ENCODE measurements around the gene TSPAN33.

The TSPAN33 gene

GRCh38 chr7:129134356-129134987 is 10.0 kb upstream of the TSPAN33 start:
- no peak for TF ChIP-seq REST (IDR thresholded peaks at IDR 0.05; ENCODE audit: low read depth)
- no peak for TF ChIP-seq TAF1 (IDR thresholded peaks at IDR 0.05; ENCODE audit: low read depth)
- TF ChIP-seq USF1 (IDR thresholded peaks at IDR 0.05): no peak
- TF ChIP-seq FOXM1 (IDR thresholded peaks at IDR 0.05; ENCODE audit: borderline replicate concordance, low read depth): no peak
- no peak for TF ChIP-seq NFIC (IDR thresholded peaks at IDR 0.05)
- TF ChIP-seq TCF12 (IDR thresholded peaks at IDR 0.05; ENCODE audit: low read depth): no peak
- no peak for TF ChIP-seq EP300 (IDR thresholded peaks at IDR 0.05; ENCODE audit: borderline replicate concordance)
- TF ChIP-seq CREB1 (IDR thresholded peaks at IDR 0.05; ENCODE audit: low read depth): no peak
- TF ChIP-seq RAD21 (IDR thresholded peaks at IDR 0.05; ENCODE audit: low read depth): no peak
- TF ChIP-seq, protein P1, sequence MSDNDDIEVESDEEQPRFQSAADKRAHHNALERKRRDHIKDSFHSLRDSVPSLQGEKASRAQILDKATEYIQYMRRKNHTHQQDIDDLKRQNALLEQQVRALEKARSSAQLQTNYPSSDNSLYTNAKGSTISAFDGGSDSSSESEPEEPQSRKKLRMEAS (IDR thresholded peaks at IDR 0.05): no peak
- TF ChIP-seq ZBTB7A (IDR thresholded peaks at IDR 0.05; ENCODE audit: low read depth): no peak
- TF ChIP-seq EGR1 (IDR thresholded peaks at IDR 0.05): no peak
- TF ChIP-seq YY1 (IDR thresholded peaks at IDR 0.05; ENCODE audit: low read depth): no peak
- TF ChIP-seq CEBPB (IDR thresholded peaks at IDR 0.05): no peak
- no peak for TF ChIP-seq TEAD4 (IDR thresholded peaks at IDR 0.05)

GRCh38 chr7:129136887-129137642 is 7.4 kb upstream of the TSPAN33 start:
- TF ChIP-seq YY1 (IDR thresholded peaks at IDR 0.05; ENCODE audit: low read depth) (no peak), FOXM1 (IDR thresholded peaks at IDR 0.05; ENCODE audit: borderline replicate concordance, low read depth) (no peak), TAF1 (IDR thresholded peaks at IDR 0.05; ENCODE audit: low read depth) (no peak), CEBPB (IDR thresholded peaks at IDR 0.05) (no peak), TEAD4 (IDR thresholded peaks at IDR 0.05) (no peak), USF1 (IDR thresholded peaks at IDR 0.05) (no peak), EGR1 (IDR thresholded peaks at IDR 0.05) (no peak), RAD21 (IDR thresholded peaks at IDR 0.05; ENCODE audit: low read depth) (no peak), ZBTB7A (IDR thresholded peaks at IDR 0.05; ENCODE audit: low read depth) (no peak), NFIC (IDR thresholded peaks at IDR 0.05) (no peak), TCF12 (IDR thresholded peaks at IDR 0.05; ENCODE audit: low read depth) (no peak)

DNA sequence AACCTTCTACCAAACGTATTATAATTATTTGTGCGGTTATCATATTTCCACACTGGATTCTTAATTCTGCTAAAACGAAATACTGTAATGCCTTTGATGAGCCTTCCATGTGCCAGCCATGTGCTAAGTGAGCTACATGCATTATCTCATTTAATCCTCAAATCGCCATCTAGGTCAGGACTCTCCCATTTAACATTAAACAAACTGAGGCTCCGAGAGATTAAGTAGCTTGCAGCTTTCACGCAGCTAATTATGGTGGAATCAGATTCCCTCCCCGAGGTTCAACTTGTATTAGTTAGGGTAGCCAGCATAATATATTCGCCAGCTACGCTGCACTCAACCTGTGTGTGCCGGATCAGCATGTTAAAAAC is 798 bp upstream of the TSPAN33 start:
- TF ChIP-seq, protein P1 (IDR thresholded peaks at IDR 0.05): no peak
- TF ChIP-seq EGR1 (IDR thresholded peaks at IDR 0.05): no peak
- no peak for TF ChIP-seq CREB1 (IDR thresholded peaks at IDR 0.05; ENCODE audit: low read depth)

- TF ChIP-seq YY1 (IDR thresholded peaks at IDR 0.05; ENCODE audit: low read depth): no peak
- TF ChIP-seq ZBTB7A (IDR thresholded peaks at IDR 0.05; ENCODE audit: low read depth): peak; percentile 69
These were observed 544 bp downstream of the TSPAN33 start for GRCh38 chr7:129144834-129145668.

GRCh38 chr7:129146237-129146979 is 1.9 kb downstream of the TSPAN33 start:
- TF ChIP-seq RAD21 (IDR thresholded peaks at IDR 0.05; ENCODE audit: low read depth): no peak
- no peak for TF ChIP-seq FOXM1 (IDR thresholded peaks at IDR 0.05; ENCODE audit: borderline replicate concordance, low read depth)
- TF ChIP-seq REST (IDR thresholded peaks at IDR 0.05; ENCODE audit: low read depth): no peak
- TF ChIP-seq EGR1 (IDR thresholded peaks at IDR 0.05): no peak
- no peak for TF ChIP-seq TEAD4 (IDR thresholded peaks at IDR 0.05)
- TF ChIP-seq CEBPB (IDR thresholded peaks at IDR 0.05): no peak
- no peak for TF ChIP-seq USF1 (IDR thresholded peaks at IDR 0.05)
- no peak for TF ChIP-seq NFIC (IDR thresholded peaks at IDR 0.05)
- TF ChIP-seq ZBTB7A (IDR thresholded peaks at IDR 0.05; ENCODE audit: low read depth): no peak
- no peak for TF ChIP-seq EP300 (IDR thresholded peaks at IDR 0.05; ENCODE audit: borderline replicate concordance)
- TF ChIP-seq CREB1 (IDR thresholded peaks at IDR 0.05; ENCODE audit: low read depth): no peak
- no peak for TF ChIP-seq TAF1 (IDR thresholded peaks at IDR 0.05; ENCODE audit: low read depth)
- TF ChIP-seq TCF12 (IDR thresholded peaks at IDR 0.05; ENCODE audit: low read depth): no peak
- TF ChIP-seq, protein P1 (IDR thresholded peaks at IDR 0.05): no peak
- TF ChIP-seq YY1 (IDR thresholded peaks at IDR 0.05; ENCODE audit: low read depth): no peak

Data from Ishikawa (cell line).